Stimulated activated CD4-positive, alpha-beta T cell treated with anti-CD3 and anti-CD28 coated beads, TNF-alpha, amount 100 ng/mL, for 24 hours (primary cell): Measurements from ENCODE around the gene FAM13A.

ENCODE experiments used
- DNase-seq, 3 experiments: peaks; one replicate each; pipeline ENCODE4 v3.0.0-alpha.2; 2020; ENCODE audit warnings: low read depth in 3 of 3

The FAM13A gene

GRCh38 chr4:88843067-88843685 lies 213.8 kb downstream of the FAM13A start:
- no peak for DNase-seq

GRCh38 chr4:88841635-88842034 lies 215.3 kb downstream of the FAM13A start:
- DNase-seq: no peak

DNA sequence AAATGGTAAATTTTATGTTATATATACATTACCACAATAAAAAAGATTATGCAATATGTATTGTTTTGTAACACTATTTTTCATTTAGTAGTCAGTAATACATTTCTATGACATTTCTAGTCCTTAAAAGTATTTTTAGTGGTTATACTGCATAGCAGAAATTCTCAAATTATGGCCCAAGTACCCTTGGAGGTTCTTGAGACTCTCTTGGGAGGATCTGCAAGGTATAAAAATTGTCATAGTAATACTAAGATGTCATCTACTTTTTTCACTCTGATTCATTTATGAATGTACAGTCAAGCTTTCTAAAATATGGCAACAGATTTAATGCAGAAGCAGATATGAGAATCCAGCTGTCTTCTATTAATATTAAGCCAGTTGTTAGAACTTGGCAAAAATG lies 220.8 kb downstream of the FAM13A start:
- DNase-seq: no peak

GRCh38 chr4:88831031-88831430 lies 226.0 kb downstream of the FAM13A start:
- DNase-seq: no peak

DNA sequence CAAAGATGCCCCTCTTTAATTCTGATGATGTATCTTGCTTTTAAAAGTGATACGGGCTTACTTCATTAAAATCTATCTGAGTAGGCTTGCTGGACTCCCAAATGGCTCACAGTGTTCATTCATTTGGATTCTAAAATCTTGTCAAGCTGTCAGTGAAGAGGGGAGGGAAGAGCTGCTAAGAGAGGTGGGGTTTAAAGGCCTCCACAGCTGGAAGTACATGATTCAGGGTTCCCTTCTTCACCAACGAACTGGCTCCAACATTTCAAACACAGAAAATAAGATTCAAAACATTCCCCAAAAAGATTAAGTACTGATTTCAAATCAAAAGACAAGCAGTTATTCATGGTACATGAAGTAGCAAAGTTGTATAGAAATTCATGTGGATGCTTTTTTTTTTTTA lies 226.4 kb downstream of the FAM13A start:
- no peak for DNase-seq

GRCh38 chr4:88828842-88829571 lies 228.0 kb downstream of the FAM13A start:
- no peak for DNase-seq

- no peak for DNase-seq
These were observed 229.5 kb downstream of the FAM13A start for GRCh38 chr4:88827442-88827841.

- no peak for DNase-seq
These were observed 230.2 kb downstream of the FAM13A start for GRCh38 chr4:88826771-88827170.

DNA sequence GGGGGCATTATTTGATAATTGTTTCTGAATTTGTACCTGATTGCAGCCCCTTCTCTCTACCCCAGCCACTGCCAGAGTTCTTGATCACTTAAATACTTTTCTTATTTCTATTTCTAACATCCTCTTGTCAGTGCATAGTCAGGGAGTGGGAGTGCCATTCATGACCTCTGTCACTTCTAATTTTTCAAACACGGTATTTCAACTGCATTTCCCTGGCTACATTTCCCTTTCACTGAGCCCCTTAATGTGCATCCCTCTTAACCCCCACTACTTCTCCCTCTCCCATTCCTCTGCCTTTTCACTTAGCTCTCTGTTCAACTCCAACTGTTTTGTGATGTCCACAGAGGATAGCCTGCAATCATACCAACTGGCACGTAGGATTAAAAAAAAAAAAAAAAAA lies 231.1 kb downstream of the FAM13A start:
- no peak for DNase-seq

DNA sequence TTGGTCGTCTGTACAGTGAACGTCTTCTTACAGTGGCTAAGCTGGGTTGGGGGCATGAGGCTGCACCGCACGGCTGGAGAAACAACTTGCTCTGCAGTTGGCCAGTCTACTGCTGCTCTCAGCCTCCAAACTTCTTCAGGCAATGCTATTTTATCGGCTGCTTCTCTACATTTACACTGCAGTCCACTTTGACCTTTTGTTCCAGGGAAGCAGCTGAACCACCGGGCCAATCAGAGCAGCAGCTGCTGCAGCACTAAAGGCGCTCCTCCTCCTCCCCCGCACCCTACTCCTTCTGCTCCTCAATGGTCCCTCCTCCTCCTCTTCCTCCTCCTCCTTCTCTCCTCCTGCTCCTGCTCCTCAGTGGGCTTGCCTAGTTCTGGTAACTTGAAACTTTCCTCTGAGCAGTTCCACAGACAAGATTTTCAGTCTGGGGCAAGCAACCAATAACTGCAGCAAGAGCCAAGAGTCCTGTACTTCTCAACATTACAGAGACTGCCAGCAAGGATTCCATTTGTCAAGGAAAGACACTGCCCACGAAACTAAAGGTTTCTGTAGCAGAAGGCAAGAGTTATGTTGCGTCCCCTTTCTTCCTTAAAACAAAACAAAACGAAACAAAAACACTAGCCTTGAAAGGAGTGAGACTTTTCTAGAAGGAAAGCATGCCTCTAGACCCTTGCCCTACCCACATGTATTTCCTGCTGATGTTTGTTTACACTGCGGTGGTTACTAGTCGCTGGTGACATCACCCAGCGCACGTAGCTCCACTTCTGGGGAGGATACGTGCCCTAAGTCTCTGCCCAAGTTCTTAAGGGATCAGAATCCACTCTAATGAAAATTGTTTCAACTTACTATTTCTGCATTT lies 233.7 kb downstream of the FAM13A start:
- DNase-seq: peak in 2 of 3 experiments; percentile 36 to 66

- DNase-seq: no peak
These were observed 234.8 kb downstream of the FAM13A start for GRCh38 chr4:88822034-88822789.

- no peak for DNase-seq
These were observed 235.5 kb downstream of the FAM13A start for GRCh38 chr4:88821522-88821921.

DNA sequence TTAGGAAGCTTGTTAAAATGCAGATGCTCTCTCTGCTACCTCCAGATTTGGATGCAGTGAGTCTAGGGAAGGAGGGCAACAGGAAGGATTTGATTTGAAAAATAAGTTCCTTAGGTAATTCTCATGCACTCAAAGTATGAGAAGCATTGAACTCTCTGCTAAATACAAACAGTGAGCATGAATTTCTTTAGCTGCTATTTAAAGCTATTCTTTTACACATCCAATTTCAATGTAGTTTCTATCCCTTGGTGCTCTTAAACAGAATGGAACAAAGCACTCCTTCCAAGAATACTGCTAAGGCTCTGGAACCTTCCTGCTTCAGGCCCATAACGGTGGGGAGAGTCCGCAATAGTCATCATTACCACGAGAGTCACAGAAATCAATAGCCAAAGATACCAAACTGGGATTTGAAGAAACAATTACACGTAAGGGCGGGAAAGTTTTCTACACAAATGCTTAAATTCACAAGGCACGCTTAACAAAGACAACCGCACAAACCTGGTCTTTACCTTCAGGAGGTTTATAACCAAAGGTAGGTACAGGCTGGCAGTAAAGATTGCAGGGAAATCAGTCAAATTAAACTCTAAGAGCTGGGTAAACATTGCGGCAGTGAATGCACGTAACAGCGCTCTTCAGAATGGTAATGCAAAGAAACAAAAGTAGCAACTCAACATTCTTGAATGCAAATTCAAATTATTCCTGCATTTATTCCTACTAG lies 236.1 kb downstream of the FAM13A start:
- no peak for DNase-seq

DNA sequence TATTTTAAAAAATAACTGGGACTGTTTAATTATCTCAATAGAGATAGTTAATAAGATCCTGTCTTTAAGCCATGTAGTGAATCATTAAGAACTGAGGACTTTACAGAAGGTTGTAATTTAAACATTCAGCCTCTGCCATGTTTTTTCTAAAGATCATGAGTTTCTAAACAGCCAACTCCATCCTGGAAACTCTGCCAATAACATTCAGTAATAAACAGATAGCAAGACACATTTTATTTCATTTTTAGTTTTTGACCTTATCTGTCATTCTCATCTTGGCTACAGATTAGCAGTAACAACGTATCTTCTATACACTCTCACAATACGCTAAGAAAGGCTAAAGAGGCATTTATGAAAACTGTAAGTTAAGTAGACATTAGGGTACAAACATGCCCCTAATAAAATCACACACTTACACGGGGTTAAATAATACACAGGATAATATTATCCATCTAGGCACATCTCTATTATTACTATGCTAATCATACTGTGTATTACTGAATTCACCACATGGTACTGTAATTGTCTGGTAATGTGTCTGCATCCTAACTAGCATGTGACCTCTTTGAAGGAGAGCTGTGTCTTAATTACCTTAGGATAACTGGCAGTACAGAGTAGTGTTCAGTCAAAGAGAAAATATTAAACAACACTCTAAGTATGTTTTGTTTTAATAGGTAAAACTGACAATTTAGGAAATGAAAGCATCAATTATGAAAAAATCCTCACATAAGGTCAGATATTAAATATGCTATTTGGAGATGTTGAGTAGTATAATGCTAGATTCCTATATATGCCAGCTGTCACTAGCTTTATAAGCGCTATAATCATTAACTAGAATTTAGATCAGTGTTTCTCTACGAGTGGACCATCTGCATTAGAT lies 236.9 kb downstream of the FAM13A start:
- DNase-seq: no peak

DNA sequence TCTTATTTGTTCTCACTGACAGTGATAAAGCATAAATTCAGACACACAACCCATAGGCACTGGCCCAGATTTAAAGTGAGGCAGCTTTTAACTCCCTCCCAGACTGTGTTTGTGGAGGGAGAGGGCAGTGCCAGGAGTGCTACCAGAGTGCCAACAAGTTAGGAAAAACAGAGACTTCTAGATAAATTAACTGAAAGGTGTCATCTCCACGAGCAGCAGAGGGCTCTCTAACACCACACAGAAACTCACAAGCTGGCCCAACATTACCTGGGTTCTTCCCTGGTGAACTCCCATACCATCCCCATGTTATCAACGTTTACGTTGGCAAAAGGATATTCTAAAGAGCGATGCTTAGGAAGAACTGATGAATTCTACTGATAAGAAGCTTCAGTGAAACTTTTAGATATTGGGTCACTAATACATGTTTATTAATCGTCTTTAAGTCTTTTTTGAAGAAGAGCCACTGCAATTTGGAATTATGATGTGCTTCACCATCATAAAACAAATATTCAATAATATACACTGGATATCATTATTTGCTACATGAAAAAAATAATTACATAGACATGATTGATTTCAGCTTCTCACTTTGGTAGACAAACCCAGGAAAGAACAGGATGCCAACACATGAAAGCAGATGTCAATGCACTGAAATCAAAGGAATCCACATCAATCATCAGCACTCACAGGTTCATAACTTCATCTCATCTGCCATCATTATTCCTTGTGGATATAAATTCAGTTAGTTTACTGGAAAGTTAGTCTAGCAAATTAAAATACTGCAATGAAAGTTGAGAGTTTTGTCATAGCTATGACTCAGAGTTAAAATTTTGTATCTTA lies 238.1 kb downstream of the FAM13A start:
- peak in 2 of 3 experiments; percentile 26 to 32 for DNase-seq

DNA sequence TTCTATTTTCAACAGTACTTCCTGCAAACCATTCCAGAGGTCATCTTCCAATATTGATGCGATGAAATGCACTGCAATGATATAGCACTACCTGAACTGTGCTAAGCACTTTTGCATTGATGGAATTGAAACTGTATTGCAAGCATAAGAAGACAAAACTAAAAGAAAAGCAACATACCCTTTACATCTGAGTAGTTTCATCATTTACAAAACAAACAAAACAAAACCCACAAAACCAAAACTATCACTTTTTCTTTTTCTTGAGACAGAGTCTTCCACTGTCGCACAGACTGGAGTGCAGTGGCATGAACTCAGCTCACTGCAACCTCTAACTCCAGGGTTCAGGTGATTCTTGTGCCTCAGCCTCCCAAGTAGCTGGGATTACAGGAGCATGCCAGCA lies 239.2 kb downstream of the FAM13A start:
- no peak for DNase-seq

GRCh38 chr4:88816360-88816759 lies 240.6 kb downstream of the FAM13A start:
- DNase-seq: no peak

DNA sequence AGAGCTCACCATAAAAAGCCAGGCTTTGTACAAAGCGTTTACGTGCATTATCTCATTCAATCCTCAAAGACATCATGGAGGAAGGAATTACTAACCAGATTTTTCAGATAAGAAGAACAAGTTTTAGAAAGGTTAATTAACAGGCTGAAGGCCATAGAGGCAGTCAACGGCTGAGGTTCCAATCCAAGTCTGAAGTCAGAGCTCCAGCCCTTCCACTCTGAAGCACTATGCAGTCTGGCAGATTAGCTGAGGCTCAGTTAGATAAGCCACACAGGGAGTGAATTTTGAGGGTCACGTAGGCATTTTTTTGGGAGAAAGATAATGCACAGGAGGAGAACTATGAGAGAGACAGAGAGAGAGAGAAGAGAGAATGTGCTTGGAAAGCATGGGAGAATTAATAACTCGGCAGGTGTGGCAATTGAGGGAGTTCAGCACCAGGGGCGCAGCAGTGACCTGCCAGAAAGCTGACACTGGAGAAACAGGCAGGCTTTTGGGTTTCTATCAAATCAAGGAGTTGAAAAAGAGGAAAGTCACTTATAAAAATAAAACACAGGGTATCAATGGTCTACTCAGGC lies 242.9 kb downstream of the FAM13A start:
- DNase-seq: no peak

DNA sequence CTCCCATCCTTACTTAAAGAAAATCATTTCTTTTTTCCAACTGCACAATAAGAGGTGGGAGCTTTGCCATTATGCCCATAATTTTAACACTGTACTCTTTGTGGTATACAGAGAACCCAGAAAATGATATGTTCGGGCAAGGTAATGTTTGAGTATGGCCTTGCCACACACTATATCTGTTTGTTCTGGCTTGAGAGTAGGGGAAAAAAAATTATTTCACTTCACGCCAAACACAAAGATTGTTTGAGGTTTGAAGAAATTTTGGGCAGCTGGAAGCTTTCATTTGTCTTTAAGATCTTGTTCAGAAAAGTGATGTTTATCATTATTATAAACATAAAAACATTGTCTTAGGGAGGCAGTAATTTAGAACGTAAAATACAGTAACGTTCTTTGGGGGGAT lies 244.0 kb downstream of the FAM13A start:
- no peak for DNase-seq
